Adrenal gland (tissue), 5 donors: ENCODE results near the gene CSNK2B.

Experiments used
- POLR2A ChIP-seq, 2 donors: fragments of 450-650 bp; IDR thresholded peaks; one replicate each; pipeline ENCODE4 v1.6.1; 2017; ENCODE audit warnings: antibody characterized with exemption in 2 of 2, mild to moderate bottlenecking in 2 of 2, moderate library complexity in 1 of 2
- TF ChIP-seq, protein P1 (sequence below), 6 experiments: fragments of 450-650 bp in 4 of 6; fragments of 200-600 bp in 2 of 6; sonication (generic) in 1 of 6; IDR thresholded peaks; 1 replicate in 5 of 6; 2 replicates in 1 of 6; pipeline versions ENCODE4 v1.5.1 to v1.8.0; 2016 to 2021; ENCODE audit warnings: antibody characterized with exemption in 6 of 6, mild to moderate bottlenecking in 2 of 6, moderate library complexity in 1 of 6
- donor health status: DM: no; HTN: no; CAD: no.

DNA sequence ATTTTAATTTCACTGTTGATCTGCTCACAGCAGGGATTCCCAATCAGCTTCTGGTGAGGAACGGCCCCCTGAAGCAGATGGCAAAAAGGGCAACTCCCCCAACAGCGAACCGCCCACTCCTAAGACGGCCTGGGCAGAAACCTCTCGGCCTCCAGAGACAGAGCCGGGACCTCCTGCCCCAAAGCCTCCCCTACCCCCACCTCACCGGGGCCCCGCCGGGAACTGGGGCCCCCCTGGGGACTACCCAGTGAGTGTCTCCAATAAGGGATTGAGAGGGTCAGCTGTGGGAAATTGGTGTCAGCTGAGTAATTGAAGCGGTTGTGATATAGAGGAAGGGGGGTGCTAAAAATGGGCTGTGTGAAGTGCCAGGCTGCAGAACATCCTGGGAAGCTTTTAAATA is 38.9 kb upstream of the CSNK2B start:
- TF ChIP-seq, protein P1, sequence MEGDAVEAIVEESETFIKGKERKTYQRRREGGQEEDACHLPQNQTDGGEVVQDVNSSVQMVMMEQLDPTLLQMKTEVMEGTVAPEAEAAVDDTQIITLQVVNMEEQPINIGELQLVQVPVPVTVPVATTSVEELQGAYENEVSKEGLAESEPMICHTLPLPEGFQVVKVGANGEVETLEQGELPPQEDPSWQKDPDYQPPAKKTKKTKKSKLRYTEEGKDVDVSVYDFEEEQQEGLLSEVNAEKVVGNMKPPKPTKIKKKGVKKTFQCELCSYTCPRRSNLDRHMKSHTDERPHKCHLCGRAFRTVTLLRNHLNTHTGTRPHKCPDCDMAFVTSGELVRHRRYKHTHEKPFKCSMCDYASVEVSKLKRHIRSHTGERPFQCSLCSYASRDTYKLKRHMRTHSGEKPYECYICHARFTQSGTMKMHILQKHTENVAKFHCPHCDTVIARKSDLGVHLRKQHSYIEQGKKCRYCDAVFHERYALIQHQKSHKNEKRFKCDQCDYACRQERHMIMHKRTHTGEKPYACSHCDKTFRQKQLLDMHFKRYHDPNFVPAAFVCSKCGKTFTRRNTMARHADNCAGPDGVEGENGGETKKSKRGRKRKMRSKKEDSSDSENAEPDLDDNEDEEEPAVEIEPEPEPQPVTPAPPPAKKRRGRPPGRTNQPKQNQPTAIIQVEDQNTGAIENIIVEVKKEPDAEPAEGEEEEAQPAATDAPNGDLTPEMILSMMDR (IDR thresholded peaks at IDR 0.05), result no peak
- no peak for TF ChIP-seq POLR2A (IDR thresholded peaks at IDR 0.05)
